ENCODE results near the gene BACE2. TPM values are rescaled to one million over a fixed set of nuclear protein-coding genes. Genes with fewer than 3 reads are reported as not detected.

Gene BACE2
- total RNA-seq (128 and 184 TPM in 2 replicates), polyA plus RNA-seq (113 and 127 TPM in 2 replicates), polyA minus RNA-seq (112 and 129 TPM in 2 replicates), Bru-seq, nascent RNA (percentile 95 among the genes with signal in this experiment), BruChase-seq, experiment 1, labeled RNA remaining after a 6-hour chase (percentile 97 among the genes with signal in this experiment), BruChase-seq, experiment 2, labeled RNA remaining after a 2-hour chase (percentile 98 among the genes with signal in this experiment)
- 92.0 and 92.9 TPM in 2 replicates for polyA plus RNA-seq (2011; cell fraction: cytosol; rRNA removed)
- 65.5 and 87.0 TPM in 2 replicates for polyA plus RNA-seq (2011; cell fraction: nucleus; rRNA removed)
- polyA plus RNA-seq (2012), result 43.6 and 56.7 TPM in 2 replicates
- 31.9 TPM for polyA minus RNA-seq (2011; cell fraction: cytosol; rRNA and poly(A)+ RNA removed)
- polyA minus RNA-seq (2011; cell fraction: nucleus; rRNA and poly(A)+ RNA removed), result 35.2 and 36.7 TPM in 2 replicates
- long read RNA-seq, transcript BACE2-202 (9 exons, 2,993 nt), result major isoform, 169 of 230 reads
- long read RNA-seq, partial matches to known transcripts, result 14 of 230 reads
- long read RNA-seq, other reads (novel, unspliced or antisense), result 43 of 230 reads

- intact Hi-C loops (cut with micrococcal nuclease) (loop anchor here (1.0 to 5.0 kb wide), 4 partner anchors 27 to 255 kb away; no protein-coding TSS in a partner anchor), dilution Hi-C loops (cut with MboI; ENCODE audit: extremely low pct_ligation_motif_present, low sequenced_read_pairs) (no loop called here)
- Histone ChIP-seq H3K4me1 (ENCODE audit: control insufficient read depth, extremely low read depth, insufficient read depth, low read length) (peaks cover 32% of the 10 kb centered on the region), H3K79me2 (ENCODE audit: control insufficient read depth, insufficient read depth, low read length) (peaks cover 12% of the 10 kb centered on the region), H2AFZ (ENCODE audit: low read depth, low read length) (peak within 1 kb of the TSS; percentile 58), H4K20me1 (replicated peaks; ENCODE audit: control insufficient read depth, extremely low read depth, insufficient read depth, low read length) (no peaks in the 10 kb centered on the region), H3K9ac (replicated peaks; ENCODE audit: extremely low read depth, insufficient read depth, low read length) (peak within 1 kb of the TSS; percentile 75), H3K9me3 (replicated peaks; ENCODE audit: control insufficient read depth, insufficient read depth, low read length) (no peaks in the 10 kb centered on the region), H3K27me3 (ENCODE audit: control insufficient read depth in 2 of 2, insufficient read depth in 2 of 2, low read length in 2 of 2) (no peaks in the 10 kb centered on the region), H3K27ac (ENCODE audit: insufficient read depth, low read depth, low read length) (peak within 1 kb of the TSS; percentile 70), H3K4me2 (ENCODE audit: insufficient read depth, low read length) (peak within 1 kb of the TSS; percentile 60), H3K9me1 (replicated peaks; ENCODE audit: control insufficient read depth, extremely low read depth, insufficient read depth, low read length) (no peaks in the 10 kb centered on the region), H3K36me3 (ENCODE audit: control insufficient read depth in 2 of 2, extremely low read depth in 1 of 2, insufficient read depth in 2 of 2, low read length in 2 of 2) (no peaks in the 10 kb centered on the region), H3K4me3 (replicated peaks in 1 of 3; ENCODE audit: insufficient read depth in 1 of 3, low read depth in 1 of 3, low read length in 3 of 3) (peak within 1 kb of the TSS; percentile 77 to 95 (median 83))
- CTCF ChIA-PET, result interaction anchor here (0.9 to 4.2 kb wide), 9 partner anchors 8 to 115 kb away, joined by 3 to 34 read pairs (median 4); no protein-coding TSS in a partner anchor
- peak; percentile 72 for DNase-seq (ENCODE audit: low read depth, low spot score)
- no peak for TF ChIP-seq MAX (IDR thresholded peaks at IDR 0.05; ENCODE audit: insufficient read depth, insufficient read length)
- peak; percentile 53 to 63 for TF ChIP-seq CTCF (IDR thresholded peaks at IDR 0.05; ENCODE audit: extremely low read depth in 1 of 2, insufficient read depth in 1 of 2, low read depth in 1 of 2, low read length in 2 of 2)
- peak; percentile 30 for TF ChIP-seq POLR2AphosphoS5 (IDR thresholded peaks at IDR 0.05; ENCODE audit: insufficient read depth, low read depth, low read length)
- TF ChIP-seq JUN (IDR thresholded peaks at IDR 0.05; ENCODE audit: borderline replicate concordance, insufficient read depth, insufficient read length, low read depth), result no peak
- POLR2A ChIA-PET, result no interaction called here
- peak; percentile 65 for FAIRE-seq
- BruUV-seq (replicated peaks), result no TSS peak
Observed at GRCh38 chr21:41167348-41168342, at the start of gene BACE2. Gene BACE2 (plus strand): TSS chr21:41168160. CDS start chr21:41168264, 104 bp downstream.
